ENCODE results near the gene NEK8. TPM values are rescaled to one million over a fixed set of nuclear protein-coding genes. Genes with fewer than 3 reads are reported as not detected.
A peak's percentile ranks its signal among the peaks of the same experiment; 100 is the strongest.

The NEK8 gene
- total and polyA plus RNA-seq, 8 donors = 2.8 to 17.8 (median 3.4) TPM; not detected in 1

DNA sequence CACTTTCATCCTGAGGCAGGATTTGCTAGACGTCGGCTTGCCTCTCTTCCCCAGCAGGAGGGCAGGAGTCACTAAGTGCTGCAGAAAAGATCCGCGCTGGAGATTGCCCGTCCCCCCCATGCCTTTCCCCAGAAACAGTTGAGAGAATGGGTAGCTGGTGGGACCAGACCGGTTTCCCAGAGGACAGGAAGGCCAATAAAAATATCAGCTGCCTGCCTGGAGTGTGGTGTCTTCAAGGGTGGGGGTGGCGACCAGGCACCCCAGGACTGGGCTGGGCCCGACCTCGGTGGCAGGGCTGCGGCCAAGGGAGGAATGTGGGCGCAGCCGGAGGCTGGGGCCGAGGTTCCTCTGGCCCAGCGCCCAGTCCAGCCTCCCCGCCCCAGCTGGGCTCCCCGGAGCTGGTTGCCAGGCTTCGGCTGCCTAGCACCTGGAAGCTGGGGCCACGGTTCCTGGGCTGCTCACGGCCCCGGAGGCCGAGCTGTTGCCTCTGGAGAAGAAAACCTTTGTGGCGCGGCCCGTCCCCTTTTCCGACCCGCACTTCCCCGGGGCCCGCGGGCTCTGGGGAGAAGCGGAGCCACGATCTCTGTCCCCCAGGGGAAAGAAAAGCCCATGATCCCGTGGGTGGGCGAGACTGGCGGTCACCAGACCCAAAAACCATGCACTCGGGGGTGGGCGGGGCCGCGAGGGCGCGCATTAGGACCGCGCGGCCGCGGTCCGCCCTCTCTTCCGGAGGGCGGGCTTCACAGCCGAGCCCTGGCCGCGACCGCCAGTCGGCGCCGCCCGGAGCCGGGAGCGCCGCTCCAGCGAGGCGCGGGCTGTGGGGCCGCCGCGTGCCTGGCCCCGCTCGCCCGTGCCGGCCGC lies 14.9 kb downstream of the NEK8 start, which contains the start of gene TRAF4:
TSS of gene TRAF4 (plus strand) at position 769 of the 861 bp plus-strand sequence. CDS start 102 bp downstream, outside the sequence.
- WGBS, 5 donors = 0 to 9% (median 1%) methylated on average over 14 to 70 of the region's 70 CpGs
- Histone ChIP-seq H3K4me1 (peaks cover 47 to 72% (median 66%) of the 10 kb centered on the region in 4 donors), H3K9me3 (no peaks in the 10 kb centered on the region), H3K27ac (peak within 1 kb of the TSS; percentile 96 to 99 (median 98)), H3K36me3 (peaks cover 11 to 14% (median 12%) of the 10 kb centered on the region in 4 donors), H3K4me3 (peak within 1 kb of the TSS; percentile 61 to 89 (median 80)), H3K27me3 (peaks cover 0 to 5% (median 0%) of the 10 kb centered on the region in 3 donors)
- TF ChIP-seq, protein P1, sequence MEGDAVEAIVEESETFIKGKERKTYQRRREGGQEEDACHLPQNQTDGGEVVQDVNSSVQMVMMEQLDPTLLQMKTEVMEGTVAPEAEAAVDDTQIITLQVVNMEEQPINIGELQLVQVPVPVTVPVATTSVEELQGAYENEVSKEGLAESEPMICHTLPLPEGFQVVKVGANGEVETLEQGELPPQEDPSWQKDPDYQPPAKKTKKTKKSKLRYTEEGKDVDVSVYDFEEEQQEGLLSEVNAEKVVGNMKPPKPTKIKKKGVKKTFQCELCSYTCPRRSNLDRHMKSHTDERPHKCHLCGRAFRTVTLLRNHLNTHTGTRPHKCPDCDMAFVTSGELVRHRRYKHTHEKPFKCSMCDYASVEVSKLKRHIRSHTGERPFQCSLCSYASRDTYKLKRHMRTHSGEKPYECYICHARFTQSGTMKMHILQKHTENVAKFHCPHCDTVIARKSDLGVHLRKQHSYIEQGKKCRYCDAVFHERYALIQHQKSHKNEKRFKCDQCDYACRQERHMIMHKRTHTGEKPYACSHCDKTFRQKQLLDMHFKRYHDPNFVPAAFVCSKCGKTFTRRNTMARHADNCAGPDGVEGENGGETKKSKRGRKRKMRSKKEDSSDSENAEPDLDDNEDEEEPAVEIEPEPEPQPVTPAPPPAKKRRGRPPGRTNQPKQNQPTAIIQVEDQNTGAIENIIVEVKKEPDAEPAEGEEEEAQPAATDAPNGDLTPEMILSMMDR (IDR thresholded peaks at IDR 0.05) = peak in 1 of 7 experiments; percentile 51
- TF ChIP-seq POLR2AphosphoS5 (IDR thresholded peaks at IDR 0.05) (peak; percentile 27 to 87 (median 76)), POLR2A (IDR thresholded peaks at IDR 0.05) (no peak)
- intact Hi-C loops (cut with DNase I; ENCODE audit: low total_unique reads) = no loop called here
- DNase-seq = peak; percentile 89 to 95

DNA sequence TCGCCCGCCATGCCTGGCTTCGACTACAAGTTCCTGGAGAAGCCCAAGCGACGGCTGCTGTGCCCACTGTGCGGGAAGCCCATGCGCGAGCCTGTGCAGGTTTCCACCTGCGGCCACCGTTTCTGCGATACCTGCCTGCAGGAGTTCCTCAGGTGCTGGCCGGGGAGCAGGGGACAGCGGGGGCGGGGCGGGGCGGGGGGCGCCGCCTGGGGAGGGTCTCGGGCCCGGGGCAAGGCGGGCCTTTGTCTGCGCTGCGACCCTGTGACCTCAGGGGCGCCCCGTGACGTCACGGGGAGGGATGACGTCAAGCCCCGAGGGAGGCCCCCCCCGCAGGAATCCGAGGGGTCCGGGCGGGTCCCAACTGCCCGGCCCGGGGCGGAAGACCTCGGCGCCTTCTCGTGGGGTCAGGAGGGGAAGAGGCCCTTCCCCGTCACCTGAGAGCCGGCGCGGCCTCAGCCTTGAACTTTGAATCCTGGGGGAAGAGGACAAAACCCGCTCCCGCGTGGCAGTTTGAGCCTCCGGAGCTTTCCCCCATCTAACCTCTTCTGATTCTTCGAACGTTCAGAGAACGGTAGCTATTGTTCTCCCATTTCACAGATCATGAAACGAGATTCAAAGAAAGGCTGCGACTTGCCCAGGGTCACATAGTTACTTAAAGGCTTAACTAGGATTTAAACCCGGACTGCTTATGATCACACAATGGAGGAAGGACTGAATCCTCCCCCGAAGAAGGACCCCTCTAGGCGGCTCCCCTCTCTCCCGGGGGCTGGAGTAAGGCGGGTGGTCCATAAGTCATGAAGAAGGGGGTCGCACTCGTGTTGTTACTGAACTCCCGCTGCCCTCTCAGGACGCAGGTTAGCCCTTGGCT lies 15.8 kb downstream of the NEK8 start:
- intact Hi-C loops (cut with DNase I; ENCODE audit: low total_unique reads) = no loop called here
- H3K27me3 ChIP-seq = peaks cover 0 to 5% (median 0%) of the 10 kb centered on the region in 3 donors
- peak; percentile 61 to 88 for DNase-seq
- no peaks in the 10 kb centered on the region for H3K9me3 ChIP-seq
- peak overlapping the region; percentile 96 to 99 (median 98) for H3K27ac ChIP-seq
- H3K36me3 ChIP-seq = peaks cover 18 to 23% (median 20%) of the 10 kb centered on the region in 4 donors
- TF ChIP-seq POLR2AphosphoS5 (IDR thresholded peaks at IDR 0.05) (no peak), EP300 (IDR thresholded peaks at IDR 0.05) (no peak), POLR2A (IDR thresholded peaks at IDR 0.05) (no peak)
- TF ChIP-seq, protein P1 (IDR thresholded peaks at IDR 0.05) = no peak
- peak overlapping the region; percentile 61 to 89 (median 80) for H3K4me3 ChIP-seq
- peaks cover 55 to 81% (median 75%) of the 10 kb centered on the region in 4 donors for H3K4me1 ChIP-seq
- WGBS, 5 donors = 0 to 2% (median 1%) methylated on average over 31 to 61 of the region's 61 CpGs

DNA sequence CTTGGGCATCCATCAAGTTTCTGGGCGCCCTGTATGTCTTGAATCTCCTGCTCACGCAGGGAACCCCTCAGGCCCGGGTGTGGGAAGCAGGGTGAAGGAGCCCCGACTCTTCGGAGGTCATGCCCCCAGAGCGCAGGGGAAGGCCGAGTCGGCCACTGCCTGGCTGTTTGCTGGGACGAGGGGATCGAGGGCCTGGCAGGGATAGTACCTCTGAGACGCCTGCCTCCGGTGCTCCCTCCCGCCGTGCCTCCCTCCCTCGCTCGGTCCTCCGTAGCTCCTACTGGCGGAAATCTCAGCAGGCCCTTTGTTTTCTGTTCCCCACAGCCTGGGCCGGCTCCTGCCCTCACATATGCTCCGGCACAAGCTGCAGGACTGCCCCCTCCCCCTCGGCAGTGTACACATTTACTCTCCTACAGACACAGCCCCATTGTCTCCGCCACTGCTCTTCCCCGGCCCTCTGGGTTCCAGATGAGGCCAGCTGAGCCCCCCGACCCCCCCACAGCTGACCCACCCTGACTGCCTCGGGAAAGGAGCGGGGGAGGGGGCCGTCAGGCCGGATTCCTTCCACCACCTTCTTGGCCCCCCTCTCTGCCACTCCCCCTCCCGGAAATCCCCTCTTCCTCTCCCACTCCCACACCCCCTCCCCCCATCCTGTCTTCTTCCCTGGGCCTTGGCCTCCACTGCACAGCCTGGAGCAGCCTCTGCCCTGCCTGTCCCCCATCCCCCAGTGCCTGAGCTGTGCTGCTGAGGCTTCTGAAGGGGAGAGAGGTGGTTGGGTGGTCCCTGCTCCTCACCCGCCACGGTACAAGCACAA lies 16.6 kb downstream of the NEK8 start:
- intact Hi-C loops (cut with DNase I; ENCODE audit: low total_unique reads) = no loop called here
- H3K4me1 ChIP-seq = peaks cover 61 to 89% (median 83%) of the 10 kb centered on the region in 4 donors
- peaks cover 0 to 5% (median 0%) of the 10 kb centered on the region in 3 donors for H3K27me3 ChIP-seq
- H3K27ac ChIP-seq = peak overlapping the region; percentile 96 to 99 (median 98)
- TF ChIP-seq POLR2A (IDR thresholded peaks at IDR 0.05) (peak in 1 of 4 donors; percentile 51), POLR2AphosphoS5 (IDR thresholded peaks at IDR 0.05) (peak in 2 of 3 donors; percentile 10 to 26), EP300 (IDR thresholded peaks at IDR 0.05) (no peak)
- TF ChIP-seq, protein P1 (IDR thresholded peaks at IDR 0.05) = no peak
- peak; percentile 75 to 91 for DNase-seq
- H3K4me3 ChIP-seq = peak overlapping the region; percentile 61 to 89 (median 80)
- WGBS, 5 donors = 2 to 6% (median 2%) methylated on average over 18 to 31 of the region's 31 CpGs
- peaks cover 21 to 27% (median 26%) of the 10 kb centered on the region in 4 donors for H3K36me3 ChIP-seq
- no peaks in the 10 kb centered on the region for H3K9me3 ChIP-seq
